Measurements from ENCODE around the gene DOCK11. TPM values are rescaled to one million over a fixed set of nuclear protein-coding genes. Genes with fewer than 3 reads are reported as not detected.

The DOCK11 gene
- total RNA-seq, 2 donors from 2014 or later: 4.9 to 15.8 TPM

- WGBS, 2 donors: 77 to 80% methylated on average over 4 to 5 of the region's 5 CpGs
- ATAC-seq (no peak), DNase-seq (no peak)
- no peaks in the 10 kb centered on the region for H3K27me3 ChIP-seq
- H3K9me3 ChIP-seq: no peaks in the 10 kb centered on the region
- H3K4me1 ChIP-seq: no peaks in the 10 kb centered on the region
- intact Hi-C loops (cut with DNase I): no loop called here
- TF ChIP-seq POLR2A (IDR thresholded peaks at IDR 0.05): no peak
- TF ChIP-seq CTCF (IDR thresholded peaks at IDR 0.05): no peak
- no peak overlapping the region for H3K27ac ChIP-seq
- H3K4me3 ChIP-seq: no peak overlapping the region
- H3K36me3 ChIP-seq (replicated peaks in 1 of 2; ENCODE audit: insufficient read depth in 1 of 2, low read depth in 2 of 2): no peaks in the 10 kb centered on the region
Measured at GRCh38 chrX:118510111-118510510, 14.5 kb downstream of the DOCK11 start.

- ATAC-seq (no peak), DNase-seq (no peak)
- Histone ChIP-seq H3K4me1 (no peaks in the 10 kb centered on the region), H3K4me3 (no peak overlapping the region), H3K9me3 (no peaks in the 10 kb centered on the region), H3K36me3 (replicated peaks in 1 of 2; ENCODE audit: insufficient read depth in 1 of 2, low read depth in 2 of 2) (no peaks in the 10 kb centered on the region), H3K27me3 (no peaks in the 10 kb centered on the region), H3K27ac (no peak overlapping the region)
- WGBS, 2 donors: 84 to 91% methylated on average over 6 of the region's 6 CpGs
- intact Hi-C loops (cut with DNase I): no loop called here
- no peak for TF ChIP-seq CTCF (IDR thresholded peaks at IDR 0.05)
- TF ChIP-seq POLR2A (IDR thresholded peaks at IDR 0.05): no peak
Measured at GRCh38 chrX:118513120-118513898, 17.7 kb downstream of the DOCK11 start.

GRCh38 chrX:118519411-118520215, 24.0 kb downstream of the DOCK11 start:
- Histone ChIP-seq H3K9me3 (no peaks in the 10 kb centered on the region), H3K36me3 (replicated peaks in 1 of 2; ENCODE audit: insufficient read depth in 1 of 2, low read depth in 2 of 2) (no peaks in the 10 kb centered on the region), H3K4me3 (no peak overlapping the region), H3K27me3 (no peaks in the 10 kb centered on the region), H3K27ac (no peak overlapping the region), H3K4me1 (no peaks in the 10 kb centered on the region)
- intact Hi-C loops (cut with DNase I): no loop called here
- TF ChIP-seq CTCF (IDR thresholded peaks at IDR 0.05) (no peak), POLR2A (IDR thresholded peaks at IDR 0.05) (no peak)
- WGBS, 2 donors: 72 to 83% methylated on average over 2 to 3 of the region's 3 CpGs
- ATAC-seq (no peak), DNase-seq (no peak)

GRCh38 chrX:118520216-118521206, 24.9 kb downstream of the DOCK11 start:
- Histone ChIP-seq H3K27ac (no peak overlapping the region), H3K27me3 (no peaks in the 10 kb centered on the region), H3K9me3 (no peaks in the 10 kb centered on the region), H3K36me3 (replicated peaks in 1 of 2; ENCODE audit: insufficient read depth in 1 of 2, low read depth in 2 of 2) (no peaks in the 10 kb centered on the region), H3K4me1 (no peaks in the 10 kb centered on the region), H3K4me3 (no peak overlapping the region)
- TF ChIP-seq POLR2A (IDR thresholded peaks at IDR 0.05) (no peak), CTCF (IDR thresholded peaks at IDR 0.05) (no peak)
- intact Hi-C loops (cut with DNase I): no loop called here
- WGBS, 2 donors: 79 to 86% methylated on average over 5 of the region's 5 CpGs
- no peak for DNase-seq
- ATAC-seq: no peak

Data from body of pancreas (tissue), 4 donors.